Heart right ventricle (tissue), 16 donors: ENCODE measurements around the gene FLRT1. TPM values are rescaled to one million over a fixed set of nuclear protein-coding genes. Genes with fewer than 3 reads are reported as not detected.

Source experiments
- ATAC-seq, 8 donors: fragments of 200-7000 bp; cut with Tn5 transposase; one replicate each; pipeline ENCODE4 v1.9.1; 2020; ENCODE audit warnings: mild to moderate bottlenecking in 8 of 8, moderate library complexity in 8 of 8, moderate number of reproducible peaks in 1 of 8
- DNase-seq, 2 donors: peaks; one replicate each; pipeline ENCODE4 v3.0.0-alpha.2; 2020
- H3K27ac ChIP-seq, 10 donors: fragments of 200-600 bp; sonication (generic) in 2 of 10; one replicate each; pipeline versions ENCODE4 v1.5.0 to v1.8.0; 2020 to 2022; ENCODE audit warnings: mild to moderate bottlenecking in 3 of 10
- H3K27me3 ChIP-seq, 7 donors: fragments of 200-600 bp; one replicate each; pipeline ENCODE4 v1.8.0; 2021 to 2022; ENCODE audit warnings: mild to moderate bottlenecking in 2 of 7
- H3K36me3 ChIP-seq, 9 donors: fragments of 200-600 bp; sonication (generic) in 1 of 9; one replicate each; pipeline versions ENCODE4 v1.5.0 to v1.8.0; 2020 to 2022; ENCODE audit warnings: mild to moderate bottlenecking in 2 of 9
- H3K4me1 ChIP-seq, 9 donors: fragments of 200-600 bp; sonication (generic) in 1 of 9; one replicate each; pipeline versions ENCODE4 v1.5.0 to v1.8.0; 2020 to 2022; ENCODE audit warnings: mild to moderate bottlenecking in 4 of 9
- H3K4me3 ChIP-seq, 10 donors: fragments of 200-600 bp; sonication (generic) in 2 of 10; one replicate each; pipeline versions ENCODE4 v1.5.0 to v1.8.0; 2020 to 2022; ENCODE audit warnings: mild to moderate bottlenecking in 7 of 10, moderate library complexity in 2 of 10
- H3K9me3 ChIP-seq, 11 donors: fragments of 200-600 bp in 10 of 11; sonication (generic) in 2 of 11; one replicate each; pipeline versions ENCODE4 v1.5.0 to v1.8.0; 2013 to 2022; ENCODE audit warnings: mild to moderate bottlenecking in 2 of 11, control low read depth in 1 of 11, moderate library complexity in 1 of 11
- CTCF ChIP-seq, 9 donors: fragments of 200-600 bp; sonication (generic) in 2 of 9; IDR thresholded peaks; one replicate each; pipeline versions ENCODE4 v1.5.0 to v1.8.0; 2021 to 2022; ENCODE audit warnings: antibody characterized with exemption in 9 of 9, mild to moderate bottlenecking in 5 of 9, moderate library complexity in 1 of 9
- WGBS, 2 donors: extraction: QIAGEN DNeasy Blood & Tissue Kit; methylation state at CpG; one replicate each; pipeline ENCODE4 v1.1.7; 2013; ENCODE audit warnings: inconsistent platforms in 1 of 2; 5-methylcytosine and 5-hydroxymethylcytosine counted together
- intact Hi-C, 10 donors: fragments of 100-400 bp; cut with DNase I; formaldehyde crosslinking; loops; one replicate each; pipeline versions ENCODE4 v1.11.1 to v1.14.2; 2022
- polyA plus RNA-seq, 2 donors: library from polyadenylated mRNA; stranded (reverse); fragments of 200-250 nt; gene quantifications; one replicate each; pipeline ENCODE4 v1.2.3, GENCODE V29; 2013
- total RNA-seq, 10 donors: library from RNA; stranded (reverse); fragmentation: NEBNext Ultra II Directional in 3 of 10; extraction: Animal tissue kit (Norgen Biotek cat#: 25700) in 3 of 10; gene quantifications; one replicate each; pipeline versions ENCODE4 v1.2.1 to v1.2.4, GENCODE V29; 2021 to 2023
- donor health status: Arrhythmogenic right ventricular cardiomyopathy.
- donor health status: ischemic (EF 13 %, LVEDD 7.1; RV severe dilation, severe dysfunction).
- donor health status: healthy with polysubstance abuse.
- donor health status: DM: no; HTN: yes; CAD: no.
- donor health status: DM: no; HTN: no; CAD: no.
- donor health status: ischemic (EF 25% LVEDD 6.9; RV normal size, moderate dysfunction).
- donor health status: ischemic (EF 25% LVEDD 5.7; RV mildly dilated, moderate dysfunction).
- donor health status: healthy.
- donor health status: DM: yes; HTN: yes; CAD: no.
- donor health status: Ischemic cardiomyopathy.
- donor health status: ischemic (EF 35%, LVEDD 5.7; RV mildly dilated, moderate dysfunction).
- donor health status: nonischemic (EF 11% LVEDD 7.7; RV severe dilation, severe dysfunction).
- donor health status: DM: yes; HTN: yes; CAD: no.
- donor health status: PGD.
- donor health status: ischemic (EF 29% LVEDD 5.4; RV normal size, mild dysfunction).
- donor health status: nonischemic (EF 23%, LVEDD 6.1; RV moderate dilation, normal function).

FLRT1 gene
- total and polyA plus RNA-seq, 12 donors = 0.17 to 0.83 (median 0.39) TPM

- Histone ChIP-seq H3K27me3 (peaks cover 0 to 8% (median 0%) of the 10 kb centered on the region in 7 donors), H3K9me3 (no peaks in the 10 kb centered on the region), H3K4me3 (no peak overlapping the region), H3K36me3 (no peaks in the 10 kb centered on the region), H3K27ac (peak overlapping the region in 8 of 10 donors; percentile 39 to 78 (median 58)), H3K4me1 (peaks cover 2 to 43% (median 17%) of the 10 kb centered on the region in 9 donors)
- ATAC-seq (peak in 2 of 8 donors; percentile 21 to 43), DNase-seq (no peak)
- TF ChIP-seq CTCF (IDR thresholded peaks at IDR 0.05) = no peak
- intact Hi-C loops = no loop called here
- 77 to 81% methylated on average over 20 of the region's 20 CpGs for WGBS, 2 donors
Observed at GRCh38 chr11:64023712-64024710, 11.7 kb upstream of the FLRT1 start.

- no peaks in the 10 kb centered on the region for H3K36me3 ChIP-seq
- no peak for TF ChIP-seq CTCF (IDR thresholded peaks at IDR 0.05)
- 83 to 87% methylated on average over 4 of the region's 4 CpGs for WGBS, 2 donors
- intact Hi-C loops = no loop called here
- no peak overlapping the region for H3K27ac ChIP-seq
- ATAC-seq (no peak), DNase-seq (no peak)
- H3K4me1 ChIP-seq = peaks cover 2 to 35% (median 15%) of the 10 kb centered on the region in 9 donors
- H3K27me3 ChIP-seq = peaks cover 0 to 8% (median 0%) of the 10 kb centered on the region in 7 donors
- no peak overlapping the region for H3K4me3 ChIP-seq
- H3K9me3 ChIP-seq = no peaks in the 10 kb centered on the region
Observed at GRCh38 chr11:64025205-64025604, 10.5 kb upstream of the FLRT1 start.

GRCh38 chr11:64026575-64027205 lies 9.0 kb upstream of the FLRT1 start:
- Histone ChIP-seq H3K4me3 (no peak overlapping the region), H3K36me3 (no peaks in the 10 kb centered on the region), H3K27ac (no peak overlapping the region), H3K27me3 (peaks cover 0 to 8% (median 0%) of the 10 kb centered on the region in 7 donors), H3K9me3 (no peaks in the 10 kb centered on the region), H3K4me1 (peaks cover 0 to 28% (median 15%) of the 10 kb centered on the region in 9 donors)
- no peak for DNase-seq
- WGBS, 2 donors = 89 to 92% methylated on average over 7 of the region's 7 CpGs
- ATAC-seq = no peak
- no peak for TF ChIP-seq CTCF (IDR thresholded peaks at IDR 0.05)
- intact Hi-C loops = no loop called here

- peaks cover 0 to 8% (median 4%) of the 10 kb centered on the region in 7 donors for H3K27me3 ChIP-seq
- H3K9me3 ChIP-seq = no peaks in the 10 kb centered on the region
- intact Hi-C loops = no loop called here
- peak overlapping the region in 3 of 10 donors; percentile 10 to 14 (median 14) for H3K4me3 ChIP-seq
- H3K4me1 ChIP-seq = peaks cover 0 to 26% (median 15%) of the 10 kb centered on the region in 9 donors
- peak overlapping the region in 1 of 10 donors; percentile 44 for H3K27ac ChIP-seq
- no peak for DNase-seq
- WGBS, 2 donors = 51 to 60% methylated on average over 20 of the region's 20 CpGs
- H3K36me3 ChIP-seq = no peaks in the 10 kb centered on the region
- no peak for TF ChIP-seq CTCF (IDR thresholded peaks at IDR 0.05)
- peak in 1 of 8 donors; percentile 16 for ATAC-seq
Observed at GRCh38 chr11:64027651-64028397, 7.9 kb upstream of the FLRT1 start.
